K562 (cell line): Measurements from ENCODE around the gene GLI3. TPM values are rescaled to one million over a fixed set of nuclear protein-coding genes. Genes with fewer than 3 reads are reported as not detected.

Experiments
- ATAC-seq: fragments of 200-7000 bp; cut with Tn5 transposase; 3 replicates; pipeline ENCODE4 v1.9.1; 2020; ENCODE audit warnings: moderate library complexity
- BruUV-seq: library from RNA; stranded (reverse); fragments of 400-500 nt; replicated peaks from 2 replicates; lab custom pipeline; 2021; lab: Mats Ljungman, UMichigan
- CTCF ChIA-PET: fragments of 300-600 bp; formaldehyde crosslinking; extraction: SDS; loops from one replicate; lab custom pipeline; 2021; ENCODE audit warnings: low intra/inter-chr PET ratio; lab: Yijun Ruan, JAX
- POLR2A ChIA-PET: fragments of 300-600, 350-650 bp; sonication (Branson Sonifier 250); formaldehyde crosslinking; extraction: SDS; loops from one replicate; lab custom pipeline; 2021; ENCODE audit warnings: antibody characterized with exemption, inconsistent platforms; lab: Yijun Ruan, JAX
- DNase-seq, 4 experiments: peaks; one replicate each; pipeline versions ENCODE4 v3.0.0 to v3.0.0-alpha.2; 2011 to 2018; ENCODE audit warnings: low spot score in 3 of 4, mixed read lengths in 3 of 4; ENCODE audit errors: extremely low read depth in 1 of 4
- FAIRE-seq: peaks from 2 replicates; lab custom pipeline; 2011; peaks lifted over from hg19 to GRCh38; lab: Jason Lieb, UNC
- H2AFZ ChIP-seq: 2 replicates; pipeline ENCODE4 v1.6.0; 2011; ENCODE audit warnings: low read depth, low read length, control low read depth, inconsistent platforms
- H3K27ac ChIP-seq: fragments of 200-600 bp; 3 replicates; pipeline ENCODE4 v1.8.0; 2011; ENCODE audit warnings: low read depth, mild to moderate bottlenecking, control low read depth, inconsistent platforms, low read length, moderate library complexity, mixed read lengths; ENCODE audit errors: extremely low read depth
- H3K27me3 ChIP-seq, 2 experiments: fragments of 300-600 bp in 1 of 2; 2 replicates in 1 of 2; 3 replicates in 1 of 2; pipeline versions ENCODE4 v1.6.0 to v1.8.0; 2011; ENCODE audit warnings: inconsistent platforms in 2 of 2, low read length in 2 of 2, mild to moderate bottlenecking in 1 of 2, mixed read lengths in 1 of 2, moderate library complexity in 1 of 2; ENCODE audit not compliant: control insufficient read depth in 2 of 2, insufficient read depth in 2 of 2
- H3K36me3 ChIP-seq: fragments of 300-600 bp; 3 replicates; pipeline ENCODE4 v1.8.0; 2011; ENCODE audit warnings: mild to moderate bottlenecking, low read length, inconsistent platforms; ENCODE audit not compliant: control insufficient read depth, insufficient read depth
- H3K4me1 ChIP-seq, 2 experiments: fragments of 200-600 bp in 1 of 2; replicated peaks in 1 of 2; 2 replicates in 1 of 2; 3 replicates in 1 of 2; pipeline versions ENCODE4 v1.5.1 to v1.8.0; 2011; ENCODE audit warnings: inconsistent platforms in 2 of 2, low read length in 2 of 2, mild to moderate bottlenecking in 1 of 2, mixed read lengths in 1 of 2, moderate library complexity in 1 of 2; ENCODE audit not compliant: control insufficient read depth in 2 of 2, insufficient read depth in 2 of 2
- H3K4me2 ChIP-seq: 2 replicates; pipeline ENCODE4 v1.6.1; 2011; ENCODE audit warnings: low read length, control low read depth, inconsistent platforms, mixed read lengths; ENCODE audit not compliant: insufficient read depth
- H3K4me3 ChIP-seq: fragments of 200-600 bp; sonication (generic), shearing (Covaris generic); 2 replicates; pipeline ENCODE4 v1.5.1; 2016; ENCODE audit warnings: control low read depth, inconsistent platforms
- H3K79me2 ChIP-seq: fragments of 200-600 bp; 3 replicates; pipeline ENCODE4 v1.8.0; 2011; ENCODE audit warnings: low read length, inconsistent platforms; ENCODE audit not compliant: control insufficient read depth, insufficient read depth
- H3K9ac ChIP-seq, 2 experiments: 2 replicates each; pipeline versions ENCODE4 v1.6.0 to v1.6.1; 2011; ENCODE audit warnings: low read depth in 2 of 2, low read length in 2 of 2, control low read depth in 1 of 2, inconsistent platforms in 1 of 2, mild to moderate bottlenecking in 1 of 2, mixed read lengths in 1 of 2; ENCODE audit not compliant: insufficient read depth in 1 of 2
- H3K9me1 ChIP-seq: one replicate; pipeline ENCODE4 v1.6.0; 2011; ENCODE audit warnings: inconsistent platforms, mild to moderate bottlenecking, low read length, moderate library complexity; ENCODE audit not compliant: control insufficient read depth, insufficient read depth
- H3K9me3 ChIP-seq: replicated peaks from 2 replicates; pipeline ENCODE4 v1.5.1; 2011; ENCODE audit warnings: low read depth, low read length, inconsistent platforms; ENCODE audit not compliant: control insufficient read depth, insufficient read depth
- H4K20me1 ChIP-seq: replicated peaks from 2 replicates; pipeline ENCODE4 v1.6.1; 2011; ENCODE audit warnings: low read length, inconsistent platforms, mixed read lengths; ENCODE audit not compliant: control insufficient read depth, insufficient read depth
- BRF1 ChIP-seq: IDR thresholded peaks from 3 replicates; pipeline ENCODE4 v1.6.1; 2011; ENCODE audit warnings: borderline replicate concordance, mild to moderate bottlenecking; ENCODE audit not compliant: insufficient read length; ENCODE audit errors: extremely low read depth
- CBFB ChIP-seq: sonication (generic); formaldehyde crosslinking; IDR thresholded peaks from 2 replicates; pipeline ENCODE4 v1.4.0; 2020; ENCODE audit warnings: mild to moderate bottlenecking, missing genetic modification reagents
- CC2D1A ChIP-seq: fragments of 450-650 bp; IDR thresholded peaks from 2 replicates; pipeline ENCODE4 v1.6.1; 2017; ENCODE audit warnings: mild to moderate bottlenecking
- CHD1 ChIP-seq: fragments of 200-600 bp; sonication (generic); IDR thresholded peaks from one replicate; pipeline ENCODE4 v1.6.1; 2012; ENCODE audit warnings: mild to moderate bottlenecking, moderate library complexity, low read length, inconsistent platforms
- GABPB2 ChIP-seq: fragments of 250-450 bp; sonication (Bioruptor Pico); conservative IDR thresholded peaks from 2 replicates; pipeline ENCODE4 v1.5.1; 2021; ENCODE audit warnings: mild to moderate bottlenecking
- HDAC8 ChIP-seq: fragments of 450-650 bp; IDR thresholded peaks from 2 replicates; pipeline ENCODE4 v1.6.1; 2016; ENCODE audit warnings: mild to moderate bottlenecking, missing genetic modification characterization, moderate library complexity, missing compliant biosample characterization
- MCM7 ChIP-seq, 2 experiments: fragments of 450-650 bp; IDR thresholded peaks; 2 replicates each; pipeline ENCODE4 v1.6.1; 2016 to 2018
- MTF1 ChIP-seq: fragments of 250-450 bp; sonication (Bioruptor Pico); IDR thresholded peaks from 2 replicates; pipeline ENCODE4 v1.9.0; 2021; ENCODE audit warnings: moderate library complexity, mild to moderate bottlenecking, inconsistent platforms, borderline replicate concordance
- NR2C1 ChIP-seq, 2 experiments: fragments of 450-650 bp; IDR thresholded peaks; 2 replicates each; pipeline ENCODE4 v1.6.1; 2017; ENCODE audit warnings: mild to moderate bottlenecking in 2 of 2, antibody characterized with exemption in 1 of 2, inconsistent platforms in 1 of 2, missing compliant biosample characterization in 1 of 2, missing genetic modification characterization in 1 of 2
- OTX1 ChIP-seq: fragments of 450-650 bp; formaldehyde crosslinking; IDR thresholded peaks from 2 replicates; pipeline ENCODE4 v1.4.0; 2022; ENCODE audit warnings: mild to moderate bottlenecking
- PPARD ChIP-seq: fragments of 250-450 bp; sonication (Bioruptor Pico); IDR thresholded peaks from 2 replicates; pipeline ENCODE4 v1.8.0; 2022; ENCODE audit warnings: inconsistent platforms, mild to moderate bottlenecking, moderate library complexity
- PRDM10 ChIP-seq: fragments of 450-650 bp; IDR thresholded peaks from 2 replicates; pipeline ENCODE4 v1.6.1; 2018; ENCODE audit not compliant: partially characterized antibody
- TCF7L2 ChIP-seq: fragments of 150-350 bp; IDR thresholded peaks from 2 replicates; pipeline ENCODE4 v1.6.1; 2016; ENCODE audit warnings: low read depth, mild to moderate bottlenecking, low read length, moderate library complexity
- ZKSCAN8 ChIP-seq: fragments of 200-800 bp; sonication (Bioruptor generic); IDR thresholded peaks from 2 replicates; pipeline ENCODE4 v1.6.1; 2016; ENCODE audit warnings: missing genetic modification characterization, missing compliant biosample characterization
- ZNF3 ChIP-seq: fragments of 250-450 bp; sonication (Bioruptor Pico); IDR thresholded peaks from 2 replicates; pipeline ENCODE4 v1.5.0; 2021; ENCODE audit warnings: mild to moderate bottlenecking, moderate library complexity
- WGBS: fragments of 100-300 bp; shearing (Covaris generic); methylation state at CpG from one replicate; pipeline ENCODE4 v1.1.6; 2016; ENCODE audit warnings: low coverage, mixed read lengths; ENCODE audit not compliant: insufficient coverage; ENCODE audit errors: missing lambda C conversion rate; 5-methylcytosine and 5-hydroxymethylcytosine counted together
- in situ Hi-C: fragments of 300-500 bp; cut with MboI; formaldehyde crosslinking; loops from 4 replicates; pipeline ENCODE4 v1.15.0; 2018; ENCODE audit warnings: inconsistent platforms, mixed read lengths
- intact Hi-C: fragments of 100-400 bp; cut with micrococcal nuclease; formaldehyde crosslinking; loops from 2 replicates; pipeline ENCODE4 v1.14.2; 2022
- polyA plus RNA-seq, 8 experiments: library from polyadenylated mRNA; depleted of rRNA in 4 of 8; stranded (reverse) in 5 of 8; unstranded in 3 of 8; fragments of >200 nt; fragmentation: Nextera tagmentation in 2 of 8; fragmentation: Illumina TruSeq in 1 of 8; extraction: Ambion mirVana in 2 of 8; extraction: Trizol in 1 of 8; gene quantifications; 2 replicates each; pipeline versions ENCODE4 v1.2.1 to v1.2.3, GENCODE V29; 2011 to 2014; ENCODE audit warnings: inconsistent platforms in 1 of 8, missing spikeins in 1 of 8
- total RNA-seq, 7 experiments: library from RNA; depleted of rRNA in 6 of 7; stranded (reverse); fragments of >200 nt in 6 of 7; fragmentation: Illumina TruSeq in 2 of 7; extraction: Trizol in 2 of 7; gene quantifications; 2 replicates each; pipeline versions ENCODE4 v1.2.1 to v1.2.3, GENCODE V29; 2011 to 2021; ENCODE audit warnings: low replicate concordance in 1 of 7

The GLI3 gene
- total and polyA plus RNA-seq, 9 of the 15 experiments (the other 6 are each of a cell fraction or from before 2014, with no cell fraction given) = 0.01 to 0.18 (median 0.07) TPM; not detected in 6

DNA sequence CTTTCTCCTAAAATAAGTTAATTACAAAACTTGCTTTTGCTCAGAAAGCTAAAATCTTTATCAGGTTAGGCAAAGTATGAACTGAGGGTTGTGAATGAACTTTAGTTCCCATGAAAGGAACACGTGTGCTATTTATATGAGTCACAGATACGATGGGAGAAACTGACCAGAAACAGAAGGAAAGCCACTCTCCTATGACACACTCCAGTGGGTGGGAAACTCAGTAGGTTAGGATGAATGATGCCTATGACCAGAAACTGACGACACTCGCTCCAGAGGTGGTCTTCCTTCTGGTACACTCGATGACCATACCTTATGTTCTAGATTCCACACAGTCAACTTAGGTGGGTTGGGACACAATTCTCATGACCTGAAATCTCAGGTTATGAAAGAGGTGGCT, 318.4 kb downstream of the GLI3 start:
- Histone ChIP-seq H3K9me3 (no peaks in the 10 kb centered on the region), H3K27ac (no peak overlapping the region), H3K4me3 (no peak overlapping the region), H3K27me3 (no peaks in the 10 kb centered on the region), H3K36me3 (no peaks in the 10 kb centered on the region), H3K79me2 (no peaks in the 10 kb centered on the region), H3K4me1 (no peaks in the 10 kb centered on the region), H2AFZ (no peak overlapping the region), H3K9me1 (no peaks in the 10 kb centered on the region), H4K20me1 (no peaks in the 10 kb centered on the region), H3K4me2 (no peak overlapping the region), H3K9ac (no peak overlapping the region)
- DNase-seq (no peak), FAIRE-seq (no peak), ATAC-seq (no peak)
- intact Hi-C loops (no loop called here), in situ Hi-C loops (no loop called here)
- ChIA-PET POLR2A (no interaction called here), CTCF (no interaction called here)
- no TSS peak for BruUV-seq
- 0% methylated on average over 5 of the region's 5 CpGs for WGBS
- TF ChIP-seq BRF1 (no peak), ZNF3 (CRISPR knock-in tag) (no peak)

GRCh38 chr7:41916450-41916927, 320.5 kb downstream of the GLI3 start:
- Histone ChIP-seq H3K27ac (no peak overlapping the region), H3K4me2 (no peak overlapping the region), H4K20me1 (no peaks in the 10 kb centered on the region), H3K4me3 (no peak overlapping the region), H3K9me1 (no peaks in the 10 kb centered on the region), H3K36me3 (no peaks in the 10 kb centered on the region), H3K9ac (no peak overlapping the region), H3K27me3 (no peaks in the 10 kb centered on the region), H2AFZ (no peak overlapping the region), H3K9me3 (no peaks in the 10 kb centered on the region), H3K4me1 (no peaks in the 10 kb centered on the region), H3K79me2 (no peaks in the 10 kb centered on the region)
- BruUV-seq = no TSS peak
- DNase-seq (no peak), ATAC-seq (no peak), FAIRE-seq (no peak)
- WGBS = 0% methylated on average over 5 of the region's 5 CpGs
- CTCF ChIA-PET = no interaction called here
- POLR2A ChIA-PET = interaction anchor here (0.7 to 1.3 kb wide), 2 partner anchors 14 to 34 kb away, joined by 3 to 4 read pairs; no protein-coding TSS in a partner anchor
- intact Hi-C loops (no loop called here), in situ Hi-C loops (no loop called here)
- TF ChIP-seq GABPB2 (CRISPR knock-in tag) (no peak), MCM7 (IDR thresholded peaks at IDR 0.05) (no peak), TCF7L2 (no peak), CBFB (CRISPR knock-in tag) (no peak), NR2C1 (IDR thresholded peaks at IDR 0.05) (no peak), NR2C1 (tag; IDR thresholded peaks at IDR 0.05) (no peak), HDAC8 (tag) (no peak), ZKSCAN8 (CRISPR knock-in tag) (no peak), PRDM10 (no peak), MTF1 (CRISPR knock-in tag) (no peak), OTX1 (CRISPR knock-in tag) (no peak), PPARD (CRISPR knock-in tag) (no peak), CC2D1A (no peak), CHD1 (no peak)
